H7 (cell line): ENCODE measurements around the gene HNRNPA1. TPM values are rescaled to one million over a fixed set of nuclear protein-coding genes. Genes with fewer than 3 reads are reported as not detected.
"Not testable (repeated sequence)": the region's sequence is repeated elsewhere in the genome, so short reads cannot be mapped to it uniquely, and the experiment has no call there.

Experiments used
- DNase-seq: peaks from one replicate; pipeline ENCODE4 v3.0.0; 2012
- H3K27me3 ChIP-seq: 2 replicates; pipeline ENCODE4 v1.6.0; 2011; ENCODE audit warnings: mild to moderate bottlenecking, low read length; ENCODE audit not compliant: control insufficient read depth, insufficient read depth
- H3K36me3 ChIP-seq: replicated peaks from 2 replicates; pipeline ENCODE4 v1.5.1; 2011; ENCODE audit warnings: low read length; ENCODE audit not compliant: control insufficient read depth, insufficient read depth
- H3K4me3 ChIP-seq: 2 replicates; pipeline ENCODE4 v1.5.1; 2011; ENCODE audit warnings: low read depth, mild to moderate bottlenecking, control low read depth, low read length, moderate library complexity; ENCODE audit not compliant: insufficient read depth
- total RNA-seq: library from RNA; depleted of rRNA; stranded (reverse); fragments of >200 nt; shearing (Covaris generic); gene quantifications from 2 replicates; pipeline ENCODE4 v1.2.3, GENCODE V29; 2014

HNRNPA1 gene
- total RNA-seq, 1 experiment from 2014 or later = 952 TPM

DNA sequence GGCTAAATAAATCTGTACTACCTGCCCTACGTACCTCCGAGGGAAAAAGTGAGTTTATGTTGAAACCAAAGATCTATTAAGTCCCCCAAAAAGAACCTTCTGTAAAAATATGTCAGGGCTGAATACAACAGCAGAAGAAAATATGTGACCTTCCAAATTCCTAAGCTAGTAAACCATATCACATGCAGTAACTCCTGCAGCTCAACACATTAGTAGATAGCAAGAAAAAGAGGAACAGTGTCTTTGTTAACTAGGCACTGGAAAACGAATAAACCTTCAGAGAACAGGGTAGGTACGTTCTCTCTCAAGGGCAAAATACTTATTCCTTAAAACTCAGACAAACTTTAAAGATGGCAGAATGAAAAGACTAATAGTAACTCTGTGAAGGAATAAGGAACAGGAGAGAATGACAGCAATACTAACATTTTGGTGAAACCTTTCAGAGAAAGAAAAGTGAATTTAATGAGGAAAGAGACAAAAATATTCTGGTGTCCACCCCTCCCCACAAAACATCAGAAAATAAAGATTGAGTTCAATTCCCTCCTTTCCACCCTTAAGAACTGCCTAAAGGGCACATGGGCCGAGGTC is 18.6 kb upstream of the HNRNPA1 start:
- Histone ChIP-seq H3K27me3 (no peaks in the 10 kb centered on the region), H3K4me3 (no peak overlapping the region), H3K36me3 (peaks cover 1% of the 10 kb centered on the region; the same call in 1 of the 2 replicates)
- no peak for DNase-seq

DNA sequence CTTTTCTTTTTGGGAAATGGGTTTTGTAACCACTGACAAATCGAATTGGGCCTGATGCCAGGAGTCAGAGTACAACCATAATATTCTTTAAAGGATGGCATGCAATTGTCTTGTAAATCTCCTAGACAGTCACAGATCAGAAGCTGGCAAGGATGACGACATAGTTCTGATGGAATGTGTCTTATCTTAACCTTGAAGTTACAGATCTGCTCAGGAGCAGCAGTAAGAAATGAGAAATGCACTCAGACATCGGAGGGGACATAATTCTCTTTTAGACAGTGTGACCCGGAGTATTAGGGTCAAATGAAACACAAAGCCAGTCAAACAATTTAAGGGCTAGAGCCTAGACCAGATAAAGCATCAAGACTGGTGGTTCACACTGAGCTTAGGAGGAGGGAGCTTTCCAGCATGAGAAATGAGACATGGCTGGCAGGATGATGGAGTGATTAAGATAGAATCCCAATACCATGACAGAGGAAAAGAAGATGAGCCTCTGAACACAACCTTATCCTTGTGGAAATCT is 18.1 kb upstream of the HNRNPA1 start:
- no peak overlapping the region for H3K4me3 ChIP-seq
- H3K36me3 ChIP-seq = no peaks in the 10 kb centered on the region
- H3K27me3 ChIP-seq = no peaks in the 10 kb centered on the region
- no peak for DNase-seq

DNA sequence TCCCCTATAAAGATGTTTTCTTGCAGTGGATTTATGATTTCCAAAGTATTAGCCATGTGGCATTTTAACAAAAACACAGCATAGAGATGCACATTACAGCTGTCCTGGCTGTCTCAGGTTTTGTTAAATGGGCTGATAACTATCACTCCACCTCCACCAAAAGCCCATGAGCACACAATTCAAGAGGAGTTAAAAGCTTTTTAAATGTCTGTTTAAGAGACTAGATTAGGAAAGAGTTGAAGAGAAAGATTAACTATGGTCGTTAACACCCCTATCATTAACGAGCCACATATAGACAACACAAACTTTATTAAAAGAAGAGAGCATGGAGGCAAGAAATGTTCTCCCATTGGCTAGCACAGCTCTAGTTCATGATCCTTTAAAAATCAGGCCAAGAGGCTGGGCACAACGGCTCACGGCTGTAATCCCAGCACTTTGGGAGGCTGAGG is 15.1 kb upstream of the HNRNPA1 start:
- Histone ChIP-seq H3K36me3 (no peaks in the 10 kb centered on the region), H3K4me3 (no peak overlapping the region), H3K27me3 (no peaks in the 10 kb centered on the region)
- DNase-seq = no peak

DNA sequence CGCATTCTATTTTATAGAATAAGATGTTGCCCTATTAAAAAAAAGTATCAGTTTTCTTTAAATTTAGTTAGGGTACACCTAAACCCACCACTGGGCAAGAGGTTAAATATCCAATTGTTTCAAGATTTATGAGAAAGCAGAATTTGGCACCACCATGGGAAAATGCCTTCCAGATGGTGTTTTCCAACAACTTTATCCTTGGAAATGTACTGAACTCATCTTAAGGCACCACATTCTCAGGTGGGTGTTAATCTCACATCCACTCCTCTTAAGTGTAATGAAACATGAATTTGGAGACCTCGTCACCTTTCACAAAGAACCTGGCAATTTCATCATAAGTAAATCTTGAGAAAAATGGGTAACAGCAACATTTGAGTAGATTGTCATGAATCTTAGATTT is 13.7 kb upstream of the HNRNPA1 start:
- H3K27me3 ChIP-seq = no peaks in the 10 kb centered on the region
- no peaks in the 10 kb centered on the region for H3K36me3 ChIP-seq
- DNase-seq = no peak
- no peak overlapping the region for H3K4me3 ChIP-seq

DNA sequence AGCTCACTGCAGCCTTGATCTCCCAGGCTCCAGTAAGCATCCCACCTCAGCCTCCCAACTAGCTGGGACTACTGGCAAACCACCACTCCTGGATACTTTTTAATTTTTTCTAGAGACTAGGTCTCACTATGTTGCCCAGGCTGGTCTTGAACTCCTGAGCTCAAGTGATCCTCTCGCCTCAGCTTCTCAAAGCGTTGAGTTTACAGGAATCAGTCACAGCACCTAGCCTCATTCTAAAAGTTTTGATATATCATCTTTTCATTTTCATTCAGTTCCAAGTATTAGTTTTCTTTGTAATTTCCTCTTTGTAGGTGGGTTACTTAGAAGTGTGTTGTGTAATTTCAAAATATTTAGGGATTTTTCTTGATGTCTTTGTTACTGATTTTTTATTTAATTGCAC is 10.2 kb upstream of the HNRNPA1 start:
- Histone ChIP-seq H3K36me3 (peaks cover 8% of the 10 kb centered on the region), H3K4me3 (no peak overlapping the region), H3K27me3 (no peaks in the 10 kb centered on the region)
- DNase-seq = no peak

DNA sequence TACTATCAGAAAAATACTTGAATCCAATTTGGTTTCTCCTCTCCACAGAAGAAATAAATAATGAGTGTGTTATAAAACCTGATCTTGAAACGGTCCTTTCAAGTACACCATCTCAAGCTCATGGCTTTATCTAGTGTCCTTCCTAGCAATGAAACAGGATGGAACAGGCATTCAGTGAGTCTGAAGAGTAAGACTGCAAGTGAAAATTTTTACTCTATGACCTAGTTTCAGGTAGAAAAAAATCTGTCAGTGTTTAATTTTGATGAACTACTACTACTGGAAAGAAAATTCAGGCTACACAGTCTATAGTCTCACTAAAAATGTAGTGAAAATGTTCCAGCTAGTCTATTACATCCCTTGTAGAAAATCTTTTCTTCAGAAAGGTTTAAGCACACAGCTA is 8.3 kb upstream of the HNRNPA1 start:
- Histone ChIP-seq H3K4me3 (no peak overlapping the region), H3K27me3 (no peaks in the 10 kb centered on the region), H3K36me3 (peaks cover 8% of the 10 kb centered on the region)
- DNase-seq = no peak

DNA sequence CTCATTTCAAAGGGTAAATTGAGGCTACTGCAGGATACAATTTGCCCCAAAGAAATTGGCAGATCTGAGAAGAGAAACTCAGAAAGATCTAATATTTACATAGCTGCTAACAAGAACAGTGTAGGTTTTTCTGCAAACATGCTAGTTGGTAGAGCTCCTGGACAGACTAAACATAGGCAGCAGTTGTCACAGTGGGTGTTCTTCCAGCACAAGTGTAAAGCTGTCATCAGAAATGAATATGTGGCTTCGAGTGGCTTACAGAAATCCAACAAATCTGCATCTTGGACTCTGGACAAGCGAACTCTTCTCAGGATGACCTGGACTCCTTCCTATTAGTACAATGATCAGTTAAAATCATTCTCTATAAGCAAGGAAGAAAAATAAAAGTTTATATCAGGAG is 6.5 kb upstream of the HNRNPA1 start:
- H3K27me3 ChIP-seq = no peaks in the 10 kb centered on the region
- no peak overlapping the region for H3K4me3 ChIP-seq

DNA sequence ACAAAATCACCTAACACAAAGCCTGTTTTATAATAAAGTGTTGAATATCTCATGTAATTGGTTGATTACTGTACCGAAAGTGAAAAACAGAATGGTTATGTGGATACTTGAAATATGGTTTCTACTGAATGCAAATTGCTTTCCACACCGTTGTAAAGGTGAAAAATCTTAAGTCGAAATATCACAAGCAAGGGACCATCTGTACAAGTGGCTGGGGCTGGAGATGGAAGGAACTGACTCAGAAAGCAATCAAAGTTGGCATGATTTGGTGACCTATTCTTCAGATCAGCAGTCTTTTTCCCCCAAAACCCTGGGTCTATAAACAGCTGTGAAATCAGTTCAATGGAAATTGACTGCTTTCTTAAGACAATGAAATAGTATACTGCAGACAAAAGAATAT is 4.2 kb upstream of the HNRNPA1 start:
- DNase-seq = no peak
- Histone ChIP-seq H3K4me3 (no peak overlapping the region), H3K36me3 (peaks cover 15% of the 10 kb centered on the region), H3K27me3 (no peaks in the 10 kb centered on the region)

More for the DNA sequence above, 6.5 kb upstream of the HNRNPA1 start:
- no peak for DNase-seq
- peaks cover 10% of the 10 kb centered on the region for H3K36me3 ChIP-seq

DNA sequence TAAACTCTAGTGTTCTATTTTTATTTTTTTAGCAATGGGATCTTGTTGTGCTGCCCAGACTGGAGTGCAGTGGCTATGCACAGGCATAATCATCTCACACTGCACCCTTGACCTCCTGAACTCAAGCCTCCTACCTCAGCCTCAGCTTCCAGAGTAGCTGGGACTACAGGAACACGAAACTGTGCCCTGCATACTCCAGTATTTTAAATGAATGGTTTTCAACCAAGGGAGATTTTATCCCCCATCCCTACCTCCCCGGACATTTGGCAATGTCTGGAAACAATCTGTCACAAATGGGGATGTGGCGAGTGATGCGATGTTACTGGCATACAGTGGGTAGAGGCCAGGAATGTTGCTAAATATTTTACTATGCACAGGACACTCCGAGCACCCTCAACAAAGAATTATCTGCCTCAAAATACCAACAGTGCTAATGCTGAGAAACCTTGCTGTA is 2.7 kb upstream of the HNRNPA1 start:
- Histone ChIP-seq H3K36me3 (peaks cover 25% of the 10 kb centered on the region), H3K27me3 (no peaks in the 10 kb centered on the region), H3K4me3 (peak overlapping the region; percentile 95; the same call in 1 of the 2 replicates)
- no peak for DNase-seq

DNA sequence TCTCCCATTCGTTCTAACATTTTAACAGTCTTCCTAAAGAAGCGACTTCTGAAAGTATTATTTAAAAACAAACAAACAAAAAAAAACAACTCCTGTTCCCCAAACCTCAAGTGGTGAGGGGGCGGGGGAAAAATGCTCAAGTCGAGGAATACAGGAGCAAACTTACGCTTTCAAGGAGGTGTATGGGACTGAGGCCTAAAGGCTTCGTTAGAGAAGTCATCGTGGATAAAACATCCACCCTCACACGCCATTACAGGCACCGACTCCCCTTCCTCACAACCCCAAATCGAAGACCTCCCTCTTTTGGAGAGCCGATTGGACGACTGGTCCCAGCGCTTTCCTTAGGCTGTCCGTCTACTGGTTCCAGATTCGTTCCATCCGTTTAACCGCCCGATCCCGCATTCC is 1.3 kb upstream of the HNRNPA1 start:
- Histone ChIP-seq H3K27me3 (no peaks in the 10 kb centered on the region), H3K4me3 (peak overlapping the region; percentile 95), H3K36me3 (peaks cover 30% of the 10 kb centered on the region)
- DNase-seq = no peak

DNA sequence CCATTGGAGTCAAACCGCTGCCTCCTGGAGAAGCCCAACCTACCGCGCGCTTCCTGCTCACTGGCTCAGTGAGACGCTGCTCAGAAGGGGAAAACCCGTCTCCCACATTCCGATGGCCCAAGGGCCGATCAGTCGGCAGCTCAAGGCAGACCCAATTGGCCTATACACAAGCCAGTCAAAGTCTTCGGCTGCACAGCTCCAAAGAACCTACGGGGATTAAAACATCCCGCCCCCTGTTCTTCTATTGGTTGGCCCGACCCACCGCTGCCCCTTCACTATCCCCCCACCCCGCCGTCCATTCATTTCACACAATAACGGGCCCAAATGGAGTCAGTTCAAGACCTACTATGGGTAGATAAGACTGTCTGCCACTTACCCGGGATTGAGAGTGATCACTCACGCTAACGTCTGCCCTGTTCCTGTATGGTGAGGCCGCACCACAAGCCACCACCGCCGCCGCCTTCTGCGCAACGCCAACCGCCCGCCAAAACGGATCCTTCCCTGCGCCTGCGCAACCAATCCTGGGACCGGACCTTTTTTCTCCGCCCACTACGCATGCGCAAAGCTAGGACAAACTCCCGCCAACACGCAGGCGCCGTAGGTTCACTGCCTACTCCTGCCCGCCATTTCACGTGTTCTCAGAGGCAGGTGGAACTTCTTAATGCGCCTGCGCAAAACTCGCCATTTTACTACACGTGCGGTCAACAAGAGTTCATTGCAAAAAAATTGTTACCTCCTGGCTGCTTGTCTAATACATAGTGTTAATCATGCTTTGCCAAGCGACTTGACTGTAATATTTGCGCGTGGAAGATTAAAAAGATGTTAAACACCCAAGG is 676 bp upstream of the HNRNPA1 start, which contains the start of gene CBX5:
CBX5 (minus strand) TSS at position 491 of the 836 bp plus-strand sequence. CDS start 22,472 bp downstream, outside the sequence.
- Histone ChIP-seq H3K27me3 (no peaks in the 10 kb centered on the region), H3K4me3 (peak within 1 kb of the TSS; percentile 95), H3K36me3 (peaks cover 33% of the 10 kb centered on the region)
- DNase-seq = peak; percentile 94

DNA sequence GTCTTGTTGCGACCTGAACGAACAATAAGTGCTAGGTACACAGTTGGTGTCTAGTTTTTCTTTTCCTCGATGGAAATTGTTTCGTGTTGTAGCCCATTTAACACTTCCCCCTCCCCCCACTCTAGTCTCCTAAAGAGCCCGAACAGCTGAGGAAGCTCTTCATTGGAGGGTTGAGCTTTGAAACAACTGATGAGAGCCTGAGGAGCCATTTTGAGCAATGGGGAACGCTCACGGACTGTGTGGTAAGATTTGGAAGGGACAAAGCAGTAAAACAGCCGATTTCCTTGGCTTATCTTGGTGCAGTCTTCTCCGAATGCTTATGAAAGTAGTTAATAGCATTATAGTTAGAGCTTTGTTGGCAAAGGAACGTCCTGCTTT is 724 bp downstream of the HNRNPA1 start:
- Histone ChIP-seq H3K4me3 (peak overlapping the region; percentile 94), H3K36me3 (peaks cover 42% of the 10 kb centered on the region)
- not testable (repeated sequence) for DNase-seq, H3K27me3 ChIP-seq

DNA sequence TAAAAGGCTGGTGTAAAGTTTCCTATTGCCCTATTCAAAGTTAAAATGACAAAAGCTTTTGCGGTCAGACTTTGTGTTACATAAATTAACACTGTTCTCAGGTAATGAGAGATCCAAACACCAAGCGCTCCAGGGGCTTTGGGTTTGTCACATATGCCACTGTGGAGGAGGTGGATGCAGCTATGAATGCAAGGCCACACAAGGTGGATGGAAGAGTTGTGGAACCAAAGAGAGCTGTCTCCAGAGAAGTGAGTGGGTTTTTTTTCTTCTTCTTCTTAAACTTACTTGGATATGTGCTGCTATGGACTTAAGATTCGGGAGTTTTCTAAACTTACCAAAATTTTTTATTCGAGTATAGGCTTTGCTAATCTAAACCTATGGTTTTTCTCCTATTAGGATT is 1.2 kb downstream of the HNRNPA1 start:
- H3K36me3 ChIP-seq = peaks cover 46% of the 10 kb centered on the region
- peak overlapping the region; percentile 94 for H3K4me3 ChIP-seq
- H3K27me3 ChIP-seq, DNase-seq: not testable (repeated sequence)

DNA sequence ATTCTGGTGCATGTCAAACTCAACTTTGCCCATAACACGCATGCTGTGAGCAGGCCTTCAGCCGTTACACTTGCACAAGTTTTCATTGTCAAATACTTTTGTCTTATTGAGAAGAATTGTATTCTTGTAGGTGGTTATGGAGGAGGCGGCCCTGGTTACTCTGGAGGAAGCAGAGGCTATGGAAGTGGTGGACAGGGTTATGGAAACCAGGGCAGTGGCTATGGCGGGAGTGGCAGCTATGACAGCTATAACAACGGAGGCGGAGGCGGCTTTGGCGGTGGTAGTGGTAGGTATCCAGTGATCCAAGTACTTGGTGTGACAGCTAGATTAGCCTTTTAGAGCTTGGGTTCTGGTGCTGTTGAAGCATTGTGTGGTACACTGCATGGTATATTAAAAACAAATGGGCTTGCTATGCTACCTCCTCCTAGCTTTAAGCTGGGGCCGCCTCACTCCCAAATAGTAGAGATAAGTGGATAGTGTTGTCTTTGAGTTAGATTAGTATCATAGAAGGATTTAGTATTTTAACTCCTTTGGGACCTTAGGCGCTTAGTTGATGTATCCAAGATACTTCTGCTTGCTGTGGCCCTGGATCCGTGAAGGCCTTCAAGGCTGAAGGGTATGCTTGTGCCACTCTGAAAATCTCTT is 2.5 kb downstream of the HNRNPA1 start:
- no peaks in the 10 kb centered on the region for H3K27me3 ChIP-seq
- H3K36me3 ChIP-seq = peaks cover 54% of the 10 kb centered on the region
- DNase-seq = no peak
- H3K4me3 ChIP-seq = no peak overlapping the region; the same call in 1 of the 2 replicates
